Measurements from ENCODE around the gene MACROD2. TPM values are rescaled to one million over a fixed set of nuclear protein-coding genes. Genes with fewer than 3 reads are reported as not detected.

Gene MACROD2
- total RNA-seq, 1 experiment from 2014 or later: 3.1 TPM

- Mint-ChIP-seq H3K27me3 (ENCODE audit: insufficient read depth, unreplicated experiment) (no peaks in the 10 kb centered on the region), H3K4me3 (ENCODE audit: unreplicated experiment) (no peak overlapping the region), H3K9me3 (ENCODE audit: unreplicated experiment) (no peaks in the 10 kb centered on the region), H3K36me3 (ENCODE audit: insufficient read depth, unreplicated experiment) (no peaks in the 10 kb centered on the region), H3K4me1 (ENCODE audit: insufficient read depth, unreplicated experiment) (no peaks in the 10 kb centered on the region), H3K27ac (ENCODE audit: low read depth, unreplicated experiment) (no peak overlapping the region)
- BruUV-seq (replicated peaks): no TSS peak
- CTCF ChIA-PET: interaction anchor here (0.8 kb wide), 1 partner anchor 1673 kb away, joined by 3 read pairs; no protein-coding TSS in a partner anchor
- POLR2A ChIA-PET: no interaction called here
- no peak for TF ChIP-seq CTCF (IDR thresholded peaks at IDR 0.05; ENCODE audit: unreplicated experiment)
- no peak for DNase-seq (ENCODE audit: unreplicated experiment)
- intact Hi-C loops (cut with micrococcal nuclease): no loop called here
Observed at GRCh38 chr20:15865553-15865952, 1870.2 kb downstream of the MACROD2 start.

GRCh38 chr20:15866916-15867730, 1871.8 kb downstream of the MACROD2 start:
- Mint-ChIP-seq H3K9me3 (ENCODE audit: unreplicated experiment) (no peaks in the 10 kb centered on the region), H3K4me3 (ENCODE audit: unreplicated experiment) (no peak overlapping the region), H3K36me3 (ENCODE audit: insufficient read depth, unreplicated experiment) (no peaks in the 10 kb centered on the region), H3K27ac (ENCODE audit: low read depth, unreplicated experiment) (no peak overlapping the region), H3K27me3 (ENCODE audit: insufficient read depth, unreplicated experiment) (no peaks in the 10 kb centered on the region), H3K4me1 (ENCODE audit: insufficient read depth, unreplicated experiment) (no peaks in the 10 kb centered on the region)
- no peak for TF ChIP-seq CTCF (IDR thresholded peaks at IDR 0.05; ENCODE audit: unreplicated experiment)
- BruUV-seq (replicated peaks): no TSS peak
- POLR2A ChIA-PET: interaction anchor here (0.8 kb wide), 1 partner anchor 52 kb away, joined by 3 read pairs; no protein-coding TSS in a partner anchor
- CTCF ChIA-PET: interaction anchor here (0.6 to 1.6 kb wide), 5 partner anchors 8 to 1023 kb away, joined by 3 to 5 read pairs (median 3); no protein-coding TSS in a partner anchor
- no peak for DNase-seq (ENCODE audit: unreplicated experiment)
- intact Hi-C loops (cut with micrococcal nuclease): no loop called here

GRCh38 chr20:15867899-15868298, 1872.6 kb downstream of the MACROD2 start:
- Mint-ChIP-seq H3K27me3 (ENCODE audit: insufficient read depth, unreplicated experiment) (no peaks in the 10 kb centered on the region), H3K4me3 (ENCODE audit: unreplicated experiment) (no peak overlapping the region), H3K36me3 (ENCODE audit: insufficient read depth, unreplicated experiment) (no peaks in the 10 kb centered on the region), H3K4me1 (ENCODE audit: insufficient read depth, unreplicated experiment) (no peaks in the 10 kb centered on the region), H3K9me3 (ENCODE audit: unreplicated experiment) (no peaks in the 10 kb centered on the region), H3K27ac (ENCODE audit: low read depth, unreplicated experiment) (no peak overlapping the region)
- intact Hi-C loops (cut with micrococcal nuclease): no loop called here
- BruUV-seq (replicated peaks): no TSS peak
- DNase-seq (ENCODE audit: unreplicated experiment): no peak
- ChIA-PET CTCF (interaction anchor here (0.6 to 1.6 kb wide), 10 partner anchors 9 to 1839 kb away, joined by 3 to 5 read pairs (median 3); no protein-coding TSS in a partner anchor), POLR2A (no interaction called here)
- no peak for TF ChIP-seq CTCF (IDR thresholded peaks at IDR 0.05; ENCODE audit: unreplicated experiment)

- TF ChIP-seq CTCF (IDR thresholded peaks at IDR 0.05; ENCODE audit: unreplicated experiment): no peak
- no peaks in the 10 kb centered on the region for H3K27me3 Mint-ChIP-seq (ENCODE audit: insufficient read depth, unreplicated experiment)
Observed at GRCh38 chr20:15875446-15875845, 1880.1 kb downstream of the MACROD2 start.

More at GRCh38 chr20:15875446-15875845, 1880.1 kb downstream of the MACROD2 start:
- H3K27ac Mint-ChIP-seq (ENCODE audit: low read depth, unreplicated experiment): no peak overlapping the region
- no peaks in the 10 kb centered on the region for H3K4me1 Mint-ChIP-seq (ENCODE audit: insufficient read depth, unreplicated experiment)
- H3K9me3 Mint-ChIP-seq (ENCODE audit: unreplicated experiment): no peaks in the 10 kb centered on the region
- ChIA-PET CTCF (no interaction called here), POLR2A (no interaction called here)
- intact Hi-C loops (cut with micrococcal nuclease): no loop called here
- DNase-seq (ENCODE audit: unreplicated experiment): no peak
- H3K36me3 Mint-ChIP-seq (ENCODE audit: insufficient read depth, unreplicated experiment): no peaks in the 10 kb centered on the region
- no peak overlapping the region for H3K4me3 Mint-ChIP-seq (ENCODE audit: unreplicated experiment)
- BruUV-seq (replicated peaks): no TSS peak

Measured in MCF 10A (cell line).